Mucosa of descending colon (tissue), 3 donors: Measurements from ENCODE around the gene CYB5R2. TPM values are rescaled to one million over a fixed set of nuclear protein-coding genes. Genes with fewer than 3 reads are reported as not detected.

ENCODE experiments used
- ATAC-seq: fragments of 200-7000 bp; cut with Tn5 transposase; one replicate; pipeline ENCODE4 v1.9.1; 2020; ENCODE audit warnings: mild to moderate bottlenecking, moderate library complexity
- DNase-seq, 3 donors: peaks; one replicate each; pipeline ENCODE4 v3.0.0-alpha.2; 2020
- H3K36me3 ChIP-seq: fragments of 200-600 bp; one replicate; pipeline ENCODE4 v1.8.0; 2021; ENCODE audit warnings: low read depth, mild to moderate bottlenecking
- H3K4me1 ChIP-seq: fragments of 200-600 bp; one replicate; pipeline ENCODE4 v1.8.0; 2021; ENCODE audit warnings: low read depth, mild to moderate bottlenecking
- H3K4me3 ChIP-seq: fragments of 200-600 bp; one replicate; pipeline ENCODE4 v1.8.0; 2021; ENCODE audit warnings: mild to moderate bottlenecking
- H3K9me3 ChIP-seq: fragments of 200-600 bp; one replicate; pipeline ENCODE4 v1.8.0; 2021; ENCODE audit warnings: mild to moderate bottlenecking
- CTCF ChIP-seq: fragments of 200-600 bp; IDR thresholded peaks from one replicate; pipeline ENCODE4 v1.8.0; 2022; ENCODE audit warnings: antibody characterized with exemption, mild to moderate bottlenecking
- intact Hi-C, 2 donors: fragments of 100-400 bp; cut with DNase I in 1 of 2; cut with micrococcal nuclease in 1 of 2; formaldehyde crosslinking; loops; one replicate each; pipeline versions ENCODE4 v1.11.0 to v1.11.1; 2022; cut with DNase I, micrococcal nuclease
- total RNA-seq, 3 donors: library from RNA; stranded (reverse); fragmentation: NEBNext Ultra II Directional in 2 of 3; extraction: Animal tissue kit (Norgen Biotek cat#: 25700) in 2 of 3; gene quantifications; one replicate each; pipeline versions ENCODE4 v1.2.1 to v1.2.4, GENCODE V29; 2021 to 2023
- donor health status: DM: no; HTN: no; CAD: no; lungs with moderate emphysema.
- donor health status: DM: no; HTN: no; CAD: no.
- donor health status: DM: no; HTN: yes; CAD: no.

Gene CYB5R2
- total RNA-seq, 3 donors from 2014 or later = 2.3 to 7.0 (median 6.3) TPM

DNA sequence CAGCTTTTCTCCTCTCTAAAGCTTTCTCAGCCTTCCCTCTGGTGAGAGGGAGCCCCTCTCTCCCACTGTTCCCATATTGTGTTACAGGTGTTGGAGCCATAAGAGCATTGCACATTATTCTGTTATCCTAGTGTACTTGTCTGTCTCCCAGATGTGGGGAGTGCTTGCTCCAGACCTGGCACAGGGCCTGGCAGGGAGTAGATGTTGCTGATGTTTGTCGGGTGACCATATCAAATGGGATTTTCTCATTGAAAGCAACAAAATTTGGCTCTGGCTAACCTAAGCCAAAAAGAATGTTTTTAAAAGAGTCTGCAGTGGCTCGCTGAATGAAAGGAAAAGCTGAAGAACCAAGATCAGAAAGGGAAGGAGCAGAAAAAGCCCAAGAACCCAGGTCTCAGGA, 41.1 kb downstream of the CYB5R2 start:
- peaks cover 4% of the 10 kb centered on the region for H3K36me3 ChIP-seq
- intact Hi-C loops = no loop called here
- ATAC-seq (no peak), DNase-seq (no peak)
- H3K4me3 ChIP-seq = no peak overlapping the region
- TF ChIP-seq CTCF = no peak
- no peaks in the 10 kb centered on the region for H3K9me3 ChIP-seq
- no peaks in the 10 kb centered on the region for H3K4me1 ChIP-seq

- no peak for ATAC-seq
- intact Hi-C loops = no loop called here
- no peak for DNase-seq
Measured at GRCh38 chr11:7630002-7630401, 43.3 kb downstream of the CYB5R2 start.

DNA sequence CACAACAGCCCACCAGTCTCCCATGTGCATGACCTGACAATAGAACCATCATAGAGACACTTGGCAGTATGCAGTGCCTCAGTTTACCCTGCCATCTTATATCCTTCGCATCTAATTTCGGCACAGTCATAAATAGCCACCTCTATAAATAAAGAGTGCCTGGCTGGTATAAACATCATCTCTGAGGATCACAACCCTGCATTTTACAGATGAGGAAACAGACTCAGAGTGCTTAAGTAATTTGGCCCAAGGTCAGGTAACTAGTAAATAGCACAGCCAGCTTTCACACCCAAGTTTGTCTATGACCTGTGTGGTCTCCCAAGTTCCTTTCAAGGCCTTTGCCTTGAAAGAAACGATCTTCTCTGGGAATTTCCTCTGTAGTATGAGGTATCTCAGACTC, 44.6 kb downstream of the CYB5R2 start:
- no peak for TF ChIP-seq CTCF
- Histone ChIP-seq H3K4me3 (no peak overlapping the region), H3K9me3 (no peaks in the 10 kb centered on the region), H3K36me3 (peaks cover 4% of the 10 kb centered on the region), H3K4me1 (peaks cover under 1% of the 10 kb centered on the region)
- intact Hi-C loops = no loop called here
- DNase-seq (no peak), ATAC-seq (peak; percentile 32)

More at GRCh38 chr11:7630002-7630401, 43.3 kb downstream of the CYB5R2 start:
- no peak for TF ChIP-seq CTCF
- Histone ChIP-seq H3K36me3 (peaks cover 4% of the 10 kb centered on the region), H3K4me3 (no peak overlapping the region), H3K9me3 (no peaks in the 10 kb centered on the region), H3K4me1 (no peaks in the 10 kb centered on the region)

DNA sequence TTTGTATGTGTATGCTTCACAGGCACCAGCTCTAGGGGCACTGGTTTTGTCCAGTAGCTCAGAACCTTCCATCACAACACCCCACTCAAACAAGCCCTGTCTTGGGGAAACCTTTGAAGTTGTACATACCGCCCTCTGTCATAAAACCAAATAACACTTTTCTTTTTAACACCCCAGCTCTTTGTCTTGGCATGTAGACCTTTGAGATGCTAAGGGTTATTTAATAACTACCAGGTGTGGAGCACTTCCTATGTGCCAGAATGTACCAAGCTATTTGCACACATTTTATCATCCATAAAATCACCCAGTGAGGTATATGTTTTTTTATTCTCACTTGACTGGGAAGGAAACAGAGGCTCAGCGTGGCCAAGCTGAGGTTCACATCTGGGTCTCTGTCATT, 50.6 kb downstream of the CYB5R2 start:
- no peak overlapping the region for H3K4me3 ChIP-seq
- intact Hi-C loops = no loop called here
- DNase-seq (no peak), ATAC-seq (peak; percentile 91)
- TF ChIP-seq CTCF = no peak
- H3K36me3 ChIP-seq = no peaks in the 10 kb centered on the region
- no peaks in the 10 kb centered on the region for H3K9me3 ChIP-seq
- peaks cover 15% of the 10 kb centered on the region for H3K4me1 ChIP-seq

GRCh38 chr11:7621554-7621953, 51.7 kb downstream of the CYB5R2 start:
- Histone ChIP-seq H3K36me3 (no peaks in the 10 kb centered on the region), H3K4me3 (no peak overlapping the region), H3K9me3 (no peaks in the 10 kb centered on the region), H3K4me1 (peaks cover 15% of the 10 kb centered on the region)
- no peak for TF ChIP-seq CTCF
- DNase-seq (no peak), ATAC-seq (no peak)
- intact Hi-C loops = no loop called here

- no peaks in the 10 kb centered on the region for H3K36me3 ChIP-seq
- TF ChIP-seq CTCF = no peak
- DNase-seq (no peak), ATAC-seq (no peak)
- peaks cover 15% of the 10 kb centered on the region for H3K4me1 ChIP-seq
- no peak overlapping the region for H3K4me3 ChIP-seq
- H3K9me3 ChIP-seq = no peaks in the 10 kb centered on the region
- intact Hi-C loops = no loop called here
Measured at GRCh38 chr11:7621090-7621489, 52.2 kb downstream of the CYB5R2 start.
